Measurements from ENCODE around the gene GCAT.
A peak's percentile ranks its signal among the peaks of the same experiment; 100 is the strongest.
"Not testable (repeated sequence)": the region's sequence is repeated elsewhere in the genome, so short reads cannot be mapped to it uniquely, and the experiment has no call there.

The GCAT gene

GRCh38 chr22:37782340-37783168 lies 25.2 kb upstream of the GCAT start:
- DNase-seq, result no peak

- no peak for DNase-seq
Measured at GRCh38 chr22:37784829-37785495, 22.8 kb upstream of the GCAT start.

GRCh38 chr22:37790234-37790633 lies 17.5 kb upstream of the GCAT start:
- DNase-seq, result no peak

- DNase-seq, result no peak
Measured at GRCh38 chr22:37792494-37792893, 15.2 kb upstream of the GCAT start.

- DNase-seq, result no peak
Measured at GRCh38 chr22:37794376-37794775, 13.4 kb upstream of the GCAT start.

GRCh38 chr22:37796079-37796478 lies 11.7 kb upstream of the GCAT start:
- no peak for DNase-seq

- DNase-seq, result not testable (repeated sequence)
Measured at GRCh38 chr22:37797259-37797658, 10.5 kb upstream of the GCAT start.

GRCh38 chr22:37797874-37798500 lies 9.7 kb upstream of the GCAT start:
- no peak for DNase-seq

- not testable (repeated sequence) for DNase-seq
Measured at GRCh38 chr22:37799979-37800378, 7.8 kb upstream of the GCAT start.

GRCh38 chr22:37801946-37802309 lies 5.8 kb upstream of the GCAT start:
- no peak for DNase-seq

GRCh38 chr22:37802310-37803194 lies 5.2 kb upstream of the GCAT start:
- peak; percentile 47 for DNase-seq

GRCh38 chr22:37803195-37803638 lies 4.5 kb upstream of the GCAT start:
- DNase-seq, result no peak

- DNase-seq, result no peak
Measured at GRCh38 chr22:37803639-37804351, 3.9 kb upstream of the GCAT start.

GRCh38 chr22:37804352-37804880 lies 3.3 kb upstream of the GCAT start:
- no peak for DNase-seq

- peak; percentile 88 for DNase-seq
Measured at GRCh38 chr22:37804881-37805809, 2.6 kb upstream of the GCAT start.

- no peak for DNase-seq
Measured at GRCh38 chr22:37805810-37806277, 1.9 kb upstream of the GCAT start.

GRCh38 chr22:37806409-37807333 lies 1.1 kb upstream of the GCAT start:
- no peak for DNase-seq

GRCh38 chr22:37808294-37808657 lies 542 bp downstream of the GCAT start:
- DNase-seq, result no peak

GRCh38 chr22:37809672-37810333 lies 2.1 kb downstream of the GCAT start:
- no peak for DNase-seq

Measured in stimulated activated CD8-positive, alpha-beta memory T cell treated with anti-CD3 and anti-CD28 coated beads, Interleukin-4, amount 100 ng/mL, for 48 hours (primary cell).